ENCODE measurements around the gene URAD.

DNA sequence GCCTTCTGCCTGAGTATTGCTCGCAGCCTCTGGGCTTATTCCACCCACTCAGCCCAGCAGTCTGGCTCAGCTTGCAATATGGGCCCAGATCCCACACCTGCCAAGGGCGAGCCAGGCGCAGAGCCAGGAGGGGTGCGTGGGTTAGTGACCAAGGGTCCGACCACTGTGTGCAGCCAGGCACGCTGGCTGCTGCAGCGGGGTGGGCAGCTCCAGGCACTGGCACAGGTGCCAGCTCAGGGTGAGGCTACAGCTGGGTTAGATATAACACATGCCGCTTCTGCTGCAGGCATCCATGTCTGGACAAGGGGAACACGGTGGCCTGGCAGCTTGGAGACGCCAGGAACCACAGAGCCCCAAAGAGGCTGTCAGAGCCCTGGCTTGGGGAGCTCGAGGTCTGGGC lies 12.6 kb upstream of the URAD start:
- TF ChIP-seq EZH2phosphoT487 (IDR thresholded peaks at IDR 0.05; ENCODE audit: borderline replicate concordance, low read length) (no peak), EZH2 (IDR thresholded peaks at IDR 0.05; ENCODE audit: low read length, unreplicated experiment) (no peak)
- TF ChIP-seq, protein P1, sequence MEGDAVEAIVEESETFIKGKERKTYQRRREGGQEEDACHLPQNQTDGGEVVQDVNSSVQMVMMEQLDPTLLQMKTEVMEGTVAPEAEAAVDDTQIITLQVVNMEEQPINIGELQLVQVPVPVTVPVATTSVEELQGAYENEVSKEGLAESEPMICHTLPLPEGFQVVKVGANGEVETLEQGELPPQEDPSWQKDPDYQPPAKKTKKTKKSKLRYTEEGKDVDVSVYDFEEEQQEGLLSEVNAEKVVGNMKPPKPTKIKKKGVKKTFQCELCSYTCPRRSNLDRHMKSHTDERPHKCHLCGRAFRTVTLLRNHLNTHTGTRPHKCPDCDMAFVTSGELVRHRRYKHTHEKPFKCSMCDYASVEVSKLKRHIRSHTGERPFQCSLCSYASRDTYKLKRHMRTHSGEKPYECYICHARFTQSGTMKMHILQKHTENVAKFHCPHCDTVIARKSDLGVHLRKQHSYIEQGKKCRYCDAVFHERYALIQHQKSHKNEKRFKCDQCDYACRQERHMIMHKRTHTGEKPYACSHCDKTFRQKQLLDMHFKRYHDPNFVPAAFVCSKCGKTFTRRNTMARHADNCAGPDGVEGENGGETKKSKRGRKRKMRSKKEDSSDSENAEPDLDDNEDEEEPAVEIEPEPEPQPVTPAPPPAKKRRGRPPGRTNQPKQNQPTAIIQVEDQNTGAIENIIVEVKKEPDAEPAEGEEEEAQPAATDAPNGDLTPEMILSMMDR (conservative IDR thresholded peaks at IDR 0.05; ENCODE audit: low read depth, low read length): no peak

Measured in PC-3 (cell line).